Brain pericyte (primary cell): Measurements from ENCODE around the gene PUS3.

ENCODE experiments used
- DNase-seq: peaks from one replicate; pipeline ENCODE4 v3.0.0-alpha.2; 2012; ENCODE audit warnings: low read depth, low spot score

The PUS3 gene

DNA sequence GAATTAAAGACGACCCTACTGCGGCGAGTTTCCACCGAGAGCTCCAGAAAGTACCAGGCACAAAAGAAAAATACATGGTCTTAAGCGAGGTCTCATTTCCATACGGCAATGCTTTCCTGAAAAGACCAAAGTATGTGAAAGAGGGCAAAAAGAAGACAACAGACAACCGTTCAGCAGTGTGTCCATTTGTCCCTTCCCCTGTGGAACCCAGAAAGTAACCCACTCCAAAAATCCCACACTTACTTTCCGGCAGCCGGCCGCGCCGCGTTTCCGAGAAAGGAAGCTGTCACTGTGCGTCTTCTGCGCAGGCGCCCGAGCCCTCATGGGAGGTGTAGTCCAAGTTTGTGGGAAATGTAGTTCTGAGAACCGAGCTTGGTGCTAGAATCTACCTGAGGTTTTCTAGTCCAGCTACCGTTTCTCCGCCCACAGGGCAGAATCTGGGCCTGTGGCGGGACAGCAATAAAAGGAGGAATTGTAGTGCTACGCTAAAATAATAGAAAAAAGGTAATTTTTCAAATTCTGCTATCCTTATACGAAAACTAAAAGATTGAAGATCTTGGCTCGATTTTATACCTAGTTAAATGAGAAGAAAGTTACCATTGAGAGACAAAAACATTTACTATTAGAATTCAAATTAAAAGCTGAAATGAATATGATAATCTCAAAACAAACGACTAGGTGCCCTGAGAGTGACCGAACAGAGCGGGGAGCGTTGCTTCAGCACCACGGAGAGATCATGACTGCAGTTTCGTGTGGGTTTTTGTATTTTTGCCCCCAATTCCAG is at the start of gene PUS3:
Gene PUS3, minus strand, starts transcription at position 280 of the 784 bp plus-strand sequence. CDS start 6,922 bp downstream, outside the sequence.
- DNase-seq, result no peak

GRCh38 chr11:125952559-125952958 is 49.6 kb upstream of the PUS3 start:
- no peak for DNase-seq

DNA sequence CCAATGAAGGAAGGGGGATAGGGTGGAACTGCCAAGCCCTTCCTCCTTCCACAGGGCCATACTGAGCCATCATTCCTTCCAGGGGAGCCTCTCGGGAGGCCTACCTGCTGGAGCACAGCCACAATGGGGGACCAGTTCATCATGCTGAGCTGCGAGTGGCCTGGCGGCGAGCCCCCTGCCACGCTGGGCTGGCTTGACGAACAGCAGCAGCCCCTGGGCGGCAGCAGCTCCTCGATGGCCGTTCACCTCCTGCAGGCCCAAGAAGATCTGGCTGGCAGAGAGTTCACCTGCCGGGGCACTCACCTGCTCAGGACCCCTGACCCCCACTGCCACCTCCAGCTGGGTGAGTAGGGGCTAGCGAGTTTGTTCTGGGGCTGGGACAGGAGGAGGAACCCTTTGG is 48.7 kb upstream of the PUS3 start:
- no peak for DNase-seq

DNA sequence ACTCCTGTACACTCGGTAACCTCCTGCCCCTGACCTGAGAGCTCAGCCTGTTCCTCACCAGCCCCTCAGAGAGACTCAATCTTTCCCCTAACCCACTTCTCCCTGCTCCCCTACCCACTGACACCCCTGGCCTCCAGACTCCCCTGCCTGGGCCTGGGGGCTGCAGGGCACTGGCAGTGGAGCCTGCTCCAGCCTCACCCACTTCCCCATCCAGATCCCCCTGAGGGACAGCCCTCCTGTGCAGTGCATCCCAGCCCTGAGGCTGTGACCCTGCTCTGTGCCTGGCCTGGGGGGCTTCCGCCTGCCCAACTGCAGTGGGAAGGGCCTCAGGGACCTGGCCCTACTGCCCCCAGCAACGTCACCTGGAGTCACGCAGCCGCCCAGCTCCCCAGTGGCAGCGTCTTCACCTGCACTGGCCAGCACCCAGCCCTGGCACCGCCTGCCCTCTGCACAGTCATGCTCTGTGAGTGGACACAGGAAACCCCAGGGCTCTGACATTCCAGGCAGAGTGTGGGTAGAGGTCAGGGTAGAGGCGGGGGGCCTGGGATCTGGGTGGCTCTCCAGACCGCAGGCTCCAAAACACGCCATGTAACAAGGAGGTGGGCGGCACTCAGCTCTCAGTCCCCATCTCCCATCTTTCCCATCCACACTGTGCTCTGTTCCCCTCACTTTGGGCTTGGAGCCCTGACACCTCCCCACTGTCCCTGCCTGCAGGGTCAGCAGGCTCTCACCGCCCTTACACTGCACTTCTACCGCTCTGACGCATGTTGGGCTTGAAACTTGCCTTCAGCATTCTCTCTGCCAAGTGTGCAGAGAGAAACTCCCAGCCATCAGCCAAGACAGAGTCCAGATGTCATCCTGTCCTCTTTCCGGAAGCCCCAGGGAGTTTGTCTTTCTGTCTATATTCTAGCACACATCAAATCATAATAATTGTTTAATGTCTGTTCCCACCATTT is 48.0 kb upstream of the PUS3 start:
- DNase-seq, result no peak

DNA sequence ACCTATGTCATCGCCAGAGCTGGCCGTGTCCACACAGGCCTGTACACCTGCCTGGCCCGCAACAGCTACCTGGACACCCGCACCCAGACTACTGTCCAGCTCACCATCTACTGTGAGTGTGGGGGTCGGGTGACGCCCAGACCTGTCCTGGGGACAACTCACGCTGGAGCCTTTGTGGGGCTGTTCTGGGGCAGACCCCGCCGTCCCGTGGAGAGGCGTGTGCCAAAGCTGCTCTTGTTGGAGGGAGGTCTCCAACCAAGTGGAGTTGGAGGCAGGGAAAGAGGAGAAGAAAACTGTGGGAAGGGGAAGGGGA is 47.1 kb upstream of the PUS3 start:
- DNase-seq, result no peak

GRCh38 chr11:125949271-125950177 is 46.5 kb upstream of the PUS3 start:
- no peak for DNase-seq

- no peak for DNase-seq
Observed at GRCh38 chr11:125948278-125949051, 45.5 kb upstream of the PUS3 start.

- no peak for DNase-seq
Observed at GRCh38 chr11:125947419-125948277, 44.6 kb upstream of the PUS3 start.

DNA sequence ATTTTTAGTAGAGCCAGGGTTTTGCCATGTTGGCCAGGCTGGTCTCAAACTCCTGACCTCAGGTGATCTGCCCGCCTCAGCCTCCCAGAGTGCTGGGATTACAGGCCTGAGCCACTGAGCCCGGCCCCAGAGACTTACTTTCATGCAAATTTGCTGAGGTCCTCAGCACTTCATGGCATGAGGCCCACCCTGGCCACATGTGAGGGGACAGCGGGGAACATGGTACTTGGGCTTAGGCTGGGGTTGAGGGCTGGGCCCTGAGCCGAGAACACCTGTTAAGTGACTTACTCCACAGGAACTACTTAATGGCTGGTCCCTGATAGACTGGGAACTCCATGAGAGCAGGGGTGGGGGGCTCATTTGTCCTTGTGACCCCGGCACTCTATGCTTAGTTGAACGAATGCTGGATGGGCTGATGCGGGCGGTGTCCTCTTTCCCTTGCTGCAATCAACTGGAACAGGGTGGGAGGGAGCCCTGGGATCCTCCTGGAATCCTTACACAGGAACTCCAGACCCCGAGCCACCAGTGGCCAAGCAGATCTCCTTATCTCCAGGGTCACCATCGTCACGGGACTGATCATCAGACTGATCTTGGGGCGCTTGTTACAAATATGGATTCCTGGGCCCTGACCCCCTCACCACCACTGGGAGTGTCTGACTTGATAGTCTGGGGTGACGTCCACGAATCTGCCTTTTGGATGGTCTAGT is 43.9 kb upstream of the PUS3 start:
- no peak for DNase-seq

DNA sequence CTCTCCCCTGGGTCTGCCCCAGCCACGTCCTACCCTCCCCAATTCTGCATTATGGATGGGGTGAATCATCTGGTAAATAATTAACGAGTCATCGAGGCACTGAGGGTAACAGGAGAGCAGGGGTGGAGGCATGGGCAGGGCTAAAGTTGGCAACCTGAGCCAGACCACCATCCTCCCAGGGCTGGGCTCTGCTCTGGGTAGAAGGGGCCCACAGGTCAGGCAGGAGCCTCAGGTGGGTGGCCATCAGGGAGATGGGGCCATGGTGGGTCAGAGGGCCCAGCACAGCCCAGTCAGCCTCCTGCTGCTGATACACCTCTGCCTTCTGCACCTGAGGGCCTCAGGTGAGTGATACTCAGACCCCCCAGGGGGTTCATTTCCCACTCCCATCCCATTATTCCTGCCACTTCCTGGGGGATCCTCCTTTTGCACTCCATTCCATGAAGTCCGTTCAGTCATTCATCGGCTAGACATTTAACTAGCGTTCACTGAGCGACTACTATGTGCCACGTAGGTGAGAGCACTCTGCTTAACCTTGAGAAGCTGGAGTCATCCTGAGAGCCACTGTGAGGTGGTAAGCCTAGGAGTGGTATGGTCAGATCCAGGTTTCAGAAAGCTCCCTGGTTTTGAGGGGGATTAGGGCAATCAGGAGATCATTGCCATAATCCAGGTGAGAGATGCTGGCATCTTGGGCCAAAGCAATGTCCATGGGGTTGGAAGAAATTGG is 43.0 kb upstream of the PUS3 start, which contains the start of gene VSIG10L2:
Gene VSIG10L2, plus strand, starts transcription at position 248 of the 724 bp plus-strand sequence. Its CDS starts 12 bp downstream, at position 260.
- no peak for DNase-seq

DNA sequence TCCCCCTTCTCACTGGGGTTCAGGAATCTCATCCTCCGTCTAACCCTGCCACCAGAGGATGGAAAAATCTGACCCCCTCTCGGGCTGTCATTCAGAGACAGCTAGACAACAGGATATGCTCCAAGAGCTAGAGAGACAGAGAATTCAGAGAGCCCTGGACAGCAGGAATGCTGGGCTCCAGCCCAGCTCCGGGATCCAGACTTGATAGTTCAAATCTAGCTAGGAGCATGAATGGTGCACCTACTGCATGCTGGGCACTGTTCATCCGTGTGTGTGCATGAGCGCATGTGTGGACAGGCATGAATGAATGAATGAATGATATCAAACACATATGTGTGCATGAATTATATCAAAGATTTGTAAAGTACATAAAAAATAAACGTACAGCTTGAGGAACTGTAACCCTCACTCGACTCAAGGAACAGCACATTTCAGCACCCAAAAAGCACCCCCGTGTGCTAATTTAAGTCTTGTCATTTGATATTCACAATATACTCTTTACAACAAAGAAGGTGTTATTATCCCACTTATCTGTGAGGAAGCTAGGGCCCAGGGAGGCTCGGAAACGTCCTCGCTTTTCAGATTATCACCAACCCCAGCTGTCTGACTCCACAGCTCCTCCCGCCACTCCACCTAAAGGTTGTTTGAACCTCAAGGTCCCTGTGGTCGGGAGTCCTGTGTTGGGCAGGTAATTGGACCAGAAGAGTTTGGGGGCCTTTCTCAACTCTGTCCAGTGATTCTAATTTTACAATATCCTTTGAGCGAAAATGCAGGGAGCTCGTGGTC is 42.2 kb upstream of the PUS3 start:
- DNase-seq, result no peak

DNA sequence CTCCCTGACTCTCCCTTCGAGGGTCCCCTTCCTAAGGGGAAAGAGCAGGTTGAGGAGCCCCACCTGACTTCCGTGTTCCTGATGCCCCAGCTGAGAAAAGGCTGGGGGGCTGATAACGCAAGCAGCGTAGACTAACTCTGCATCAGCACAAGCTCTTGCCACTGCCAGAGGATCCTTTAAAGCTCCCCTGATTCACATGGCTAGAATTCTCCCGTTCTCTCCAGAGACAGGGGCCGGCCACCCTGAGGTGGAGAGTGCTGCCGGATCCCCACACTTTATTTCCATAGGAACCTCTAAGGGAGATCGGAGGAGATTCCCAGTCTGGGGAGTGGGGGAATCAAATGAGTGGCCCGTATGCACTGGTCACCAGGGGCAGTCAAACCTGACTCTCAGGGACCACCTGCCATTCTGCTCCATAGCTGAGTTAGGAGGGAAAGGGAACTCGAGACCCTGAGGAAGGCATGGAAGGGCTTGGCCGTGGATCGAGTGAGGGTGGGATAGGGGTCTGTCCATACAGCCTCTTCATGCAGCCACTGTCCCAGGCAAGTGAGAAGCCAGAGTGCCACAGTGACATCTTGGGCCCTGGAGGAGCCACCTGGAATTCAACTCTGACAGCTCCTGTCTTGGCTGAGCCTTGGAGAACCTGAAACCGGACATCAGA is 41.5 kb upstream of the PUS3 start:
- DNase-seq, result no peak

DNA sequence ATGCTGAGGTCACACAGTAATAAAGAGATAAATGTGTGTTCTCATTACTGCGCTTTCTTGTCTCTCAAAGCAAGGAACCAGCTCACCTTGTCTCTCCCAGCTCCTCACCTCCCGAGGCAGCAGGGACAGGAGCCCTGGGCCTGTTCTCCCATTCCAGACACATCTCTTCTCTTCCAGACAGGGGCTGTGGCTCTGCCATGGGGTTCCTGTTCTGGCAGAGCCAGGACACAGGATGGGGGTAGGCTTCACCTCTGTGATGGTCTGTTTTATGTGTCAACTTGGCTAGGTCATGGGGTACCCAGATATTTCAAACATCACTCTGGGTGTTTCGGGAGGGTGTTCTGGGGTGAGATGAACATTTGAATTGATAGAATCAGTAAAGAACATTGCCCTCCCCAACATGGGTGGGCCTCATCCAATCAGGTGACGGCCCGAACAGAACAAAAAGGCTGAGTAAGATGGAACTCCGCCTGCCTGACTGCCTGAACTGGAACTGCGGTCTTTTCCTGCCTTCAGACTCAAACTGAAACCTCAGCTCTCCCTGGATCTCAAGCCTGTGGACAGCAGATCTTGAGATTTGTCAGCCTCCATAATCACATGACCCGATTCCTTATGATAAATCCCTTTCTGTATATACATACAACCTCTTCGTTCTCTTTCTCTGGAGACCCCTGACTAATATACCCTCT is 40.8 kb upstream of the PUS3 start:
- no peak for DNase-seq

GRCh38 chr11:125942771-125943428 is 39.9 kb upstream of the PUS3 start:
- no peak for DNase-seq

DNA sequence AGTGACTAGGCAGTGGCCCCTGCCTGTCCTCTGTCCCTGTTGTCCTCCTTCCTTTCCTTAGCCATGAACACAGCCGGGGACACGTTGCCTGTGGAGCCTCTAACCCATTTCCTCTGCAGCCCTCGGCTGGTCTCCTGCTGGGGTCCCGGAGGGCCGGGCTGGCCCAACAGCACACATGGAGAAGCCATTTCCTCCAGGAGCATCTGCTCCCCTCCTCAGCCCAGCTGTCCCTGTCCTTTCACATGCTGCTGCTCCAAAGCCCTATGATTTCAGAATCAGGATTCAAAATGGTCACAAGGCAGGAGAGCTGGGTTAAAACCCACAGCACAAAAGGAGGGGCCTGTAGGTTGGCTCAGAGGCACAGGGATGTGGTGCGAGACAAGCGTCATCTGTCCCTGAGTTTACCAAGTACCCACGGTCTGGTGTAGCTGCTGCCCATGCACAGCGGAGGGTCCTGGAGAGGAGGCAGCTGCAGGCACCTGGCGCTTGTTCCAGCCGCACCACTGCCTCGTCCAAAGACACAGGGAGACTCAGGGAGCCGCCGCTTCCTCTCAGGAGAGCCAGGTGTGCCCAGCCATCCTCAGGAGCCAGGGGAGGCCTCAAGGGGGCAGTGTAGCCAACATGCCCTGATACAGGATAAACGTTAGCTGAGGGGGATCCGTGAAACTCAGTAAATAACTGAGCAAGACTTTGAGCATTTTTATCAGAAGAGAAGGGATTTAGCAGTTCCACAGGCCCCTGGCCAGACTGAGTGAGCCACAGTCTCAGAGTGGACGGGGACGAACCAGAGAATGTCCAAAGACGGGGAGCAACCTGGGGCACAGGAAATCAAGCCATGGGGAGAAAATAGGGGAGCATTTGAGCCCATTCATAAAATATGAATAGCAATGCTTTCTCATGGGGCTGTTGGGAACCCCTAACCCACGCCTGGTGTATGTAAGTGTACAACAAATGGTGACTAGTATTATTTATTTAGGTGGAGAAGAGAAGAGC is 38.9 kb upstream of the PUS3 start:
- no peak for DNase-seq
